ENCODE results near the gene HAGHL. TPM values are rescaled to one million over a fixed set of nuclear protein-coding genes. Genes with fewer than 3 reads are reported as not detected.
A peak's percentile ranks its signal among the peaks of the same experiment; 100 is the strongest.

The HAGHL gene
- total RNA-seq, 1 donor from 2014 or later = 20.6 TPM

DNA sequence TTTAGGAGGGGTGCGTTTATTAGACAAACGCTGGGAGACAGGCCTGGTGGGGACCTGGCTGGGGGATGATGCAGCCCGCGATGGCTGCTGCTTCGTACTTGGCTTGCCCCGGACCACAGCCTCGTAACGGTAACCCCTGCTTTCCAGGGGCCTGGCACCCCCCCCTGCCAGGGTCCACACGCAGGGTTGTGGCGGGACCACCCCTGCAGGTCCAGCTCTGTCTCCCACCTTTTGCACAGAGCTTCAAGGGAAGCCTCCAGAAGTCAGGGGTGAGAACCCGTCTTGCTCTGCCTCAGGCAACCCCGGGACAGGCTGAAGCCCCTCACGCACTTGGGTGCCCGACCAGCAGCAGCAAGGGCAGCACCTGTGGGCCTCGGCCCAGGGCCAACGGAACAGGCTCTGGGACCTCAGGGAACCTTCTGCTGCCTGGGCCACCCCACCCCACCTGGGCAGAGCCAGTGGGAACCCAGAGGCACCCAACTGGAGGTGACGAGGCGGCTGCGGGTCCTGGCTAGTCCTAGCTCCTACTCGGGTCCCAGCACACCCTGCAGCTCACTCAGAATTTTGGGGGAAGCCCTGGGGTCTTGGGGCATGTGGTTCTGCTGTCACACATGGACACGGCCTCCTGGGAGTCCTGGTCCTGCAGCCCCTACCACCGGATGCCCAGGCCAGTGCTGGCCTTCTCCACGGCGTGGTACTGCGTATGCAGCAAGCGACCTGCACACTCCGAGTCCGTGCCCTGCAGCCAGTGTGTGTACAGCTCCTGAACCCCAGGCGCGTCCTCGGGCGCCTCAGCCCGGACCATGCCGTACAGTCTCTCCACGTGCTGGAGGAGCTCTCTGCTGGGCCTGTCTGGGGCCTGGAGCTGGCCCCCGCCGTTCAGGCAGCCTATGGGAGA, 3.1 kb downstream of the HAGHL start:
- Mint-ChIP-seq H3K27me3 (ENCODE audit: low read depth) (no peaks in the 10 kb centered on the region), H3K4me1 (ENCODE audit: low read depth) (peaks cover 3% of the 10 kb centered on the region), H3K4me3 (ENCODE audit: unreplicated experiment) (no peak overlapping the region), H3K9me3 (ENCODE audit: low read depth) (no peaks in the 10 kb centered on the region), H3K27ac (ENCODE audit: unreplicated experiment) (no peak overlapping the region), H3K36me3 (ENCODE audit: low read depth) (no peaks in the 10 kb centered on the region)
- no peak for DNase-seq (ENCODE audit: low spot score)
- TF ChIP-seq, protein P1, sequence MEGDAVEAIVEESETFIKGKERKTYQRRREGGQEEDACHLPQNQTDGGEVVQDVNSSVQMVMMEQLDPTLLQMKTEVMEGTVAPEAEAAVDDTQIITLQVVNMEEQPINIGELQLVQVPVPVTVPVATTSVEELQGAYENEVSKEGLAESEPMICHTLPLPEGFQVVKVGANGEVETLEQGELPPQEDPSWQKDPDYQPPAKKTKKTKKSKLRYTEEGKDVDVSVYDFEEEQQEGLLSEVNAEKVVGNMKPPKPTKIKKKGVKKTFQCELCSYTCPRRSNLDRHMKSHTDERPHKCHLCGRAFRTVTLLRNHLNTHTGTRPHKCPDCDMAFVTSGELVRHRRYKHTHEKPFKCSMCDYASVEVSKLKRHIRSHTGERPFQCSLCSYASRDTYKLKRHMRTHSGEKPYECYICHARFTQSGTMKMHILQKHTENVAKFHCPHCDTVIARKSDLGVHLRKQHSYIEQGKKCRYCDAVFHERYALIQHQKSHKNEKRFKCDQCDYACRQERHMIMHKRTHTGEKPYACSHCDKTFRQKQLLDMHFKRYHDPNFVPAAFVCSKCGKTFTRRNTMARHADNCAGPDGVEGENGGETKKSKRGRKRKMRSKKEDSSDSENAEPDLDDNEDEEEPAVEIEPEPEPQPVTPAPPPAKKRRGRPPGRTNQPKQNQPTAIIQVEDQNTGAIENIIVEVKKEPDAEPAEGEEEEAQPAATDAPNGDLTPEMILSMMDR (IDR thresholded peaks at IDR 0.05) = no peak

DNA sequence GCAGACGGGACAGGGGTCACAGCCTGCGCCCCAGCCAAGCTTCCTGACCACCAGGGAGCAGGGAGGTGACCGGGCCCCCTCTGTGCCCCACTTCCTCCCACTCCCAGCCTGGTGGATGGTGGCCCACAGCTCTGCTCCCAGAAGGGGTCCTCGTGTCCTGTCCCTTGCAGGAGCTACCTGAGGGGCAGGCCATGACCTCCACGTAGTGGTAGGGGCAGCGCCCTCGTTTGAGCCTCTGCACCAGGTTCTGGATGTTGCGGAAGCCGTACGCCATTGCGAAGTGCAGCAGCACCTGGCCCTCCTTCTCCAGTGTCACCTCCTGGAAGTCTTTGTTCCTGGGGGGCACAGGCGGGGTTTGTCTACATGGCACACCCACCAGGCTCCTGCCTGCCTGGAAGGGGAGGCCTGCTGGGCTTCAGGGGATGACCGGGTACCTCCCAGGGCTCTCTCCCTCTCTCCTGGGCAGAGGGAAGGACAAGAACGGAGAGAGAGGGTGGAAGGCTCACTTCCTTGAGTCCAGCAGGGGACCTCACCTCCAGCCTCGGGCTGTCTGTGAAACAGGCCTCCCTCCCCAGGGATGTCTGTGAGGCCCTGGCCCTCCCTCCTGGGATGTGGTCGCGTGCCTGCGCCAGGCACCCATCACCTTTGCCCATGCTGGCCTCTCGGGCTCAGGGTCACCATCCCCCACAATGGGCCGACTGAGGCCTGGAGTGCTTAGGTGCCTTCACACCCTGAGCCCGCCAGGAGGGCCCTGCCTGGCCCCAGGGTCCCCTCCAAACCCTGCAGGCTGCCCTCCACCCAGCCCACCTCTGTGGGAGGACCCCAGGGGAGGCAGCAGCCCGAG, 4.0 kb downstream of the HAGHL start:
- no peaks in the 10 kb centered on the region for H3K9me3 Mint-ChIP-seq (ENCODE audit: low read depth)
- H3K27ac Mint-ChIP-seq (ENCODE audit: unreplicated experiment) = no peak overlapping the region
- H3K4me3 Mint-ChIP-seq (ENCODE audit: unreplicated experiment) = no peak overlapping the region
- TF ChIP-seq, protein P1 (IDR thresholded peaks at IDR 0.05) = no peak
- H3K27me3 Mint-ChIP-seq (ENCODE audit: low read depth) = no peaks in the 10 kb centered on the region
- peaks cover 3% of the 10 kb centered on the region for H3K36me3 Mint-ChIP-seq (ENCODE audit: low read depth)
- peaks cover 3% of the 10 kb centered on the region for H3K4me1 Mint-ChIP-seq (ENCODE audit: low read depth)
- no peak for DNase-seq (ENCODE audit: low spot score)

DNA sequence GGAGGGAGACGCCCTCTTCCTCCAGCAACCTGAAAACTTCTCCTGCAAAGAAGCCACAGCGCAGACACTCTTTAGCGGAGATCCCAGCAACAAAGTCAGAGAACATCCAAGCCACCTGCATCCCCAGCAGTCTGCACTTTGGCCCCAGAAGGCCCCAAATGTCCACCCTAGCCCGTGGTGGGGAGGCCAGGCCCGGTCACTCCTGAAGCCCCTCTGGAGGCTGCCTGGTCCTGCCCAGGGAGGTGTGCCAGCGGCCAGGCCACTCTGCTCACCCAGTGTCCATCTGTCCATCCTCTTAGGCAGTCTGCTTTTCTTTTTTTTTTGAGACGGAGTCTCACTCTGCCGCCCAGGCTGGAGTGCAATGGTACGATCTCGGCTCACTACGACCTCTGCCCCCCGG, 5.4 kb downstream of the HAGHL start:
- no peaks in the 10 kb centered on the region for H3K27me3 Mint-ChIP-seq (ENCODE audit: low read depth)
- no peaks in the 10 kb centered on the region for H3K9me3 Mint-ChIP-seq (ENCODE audit: low read depth)
- no peaks in the 10 kb centered on the region for H3K4me1 Mint-ChIP-seq (ENCODE audit: low read depth)
- no peak overlapping the region for H3K4me3 Mint-ChIP-seq (ENCODE audit: unreplicated experiment)
- DNase-seq (ENCODE audit: low spot score) = no peak
- peaks cover 3% of the 10 kb centered on the region for H3K36me3 Mint-ChIP-seq (ENCODE audit: low read depth)
- no peak overlapping the region for H3K27ac Mint-ChIP-seq (ENCODE audit: unreplicated experiment)
- TF ChIP-seq, protein P1 (IDR thresholded peaks at IDR 0.05) = no peak

DNA sequence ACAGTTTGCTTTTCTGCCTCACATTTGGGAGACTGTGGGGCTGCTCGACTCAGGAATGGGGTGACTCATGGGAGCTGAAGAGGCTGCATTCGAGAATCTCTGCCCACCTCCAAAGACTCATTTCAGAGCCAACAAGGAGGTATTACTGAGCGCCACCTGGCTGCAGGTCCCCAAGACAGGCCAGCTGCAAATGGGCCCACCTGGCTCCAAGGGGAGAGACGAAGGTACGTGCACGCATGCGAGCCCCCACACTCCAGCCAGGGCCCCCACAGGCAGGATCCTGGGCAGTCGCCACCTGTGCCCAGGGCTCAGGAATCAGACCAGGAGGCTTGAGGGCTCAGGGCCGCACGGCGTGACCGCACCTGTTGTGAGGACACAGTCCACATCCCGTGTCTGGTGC, 6.0 kb downstream of the HAGHL start:
- H3K36me3 Mint-ChIP-seq (ENCODE audit: low read depth) = peaks cover 6% of the 10 kb centered on the region
- TF ChIP-seq, protein P1 (IDR thresholded peaks at IDR 0.05) = no peak
- no peak overlapping the region for H3K27ac Mint-ChIP-seq (ENCODE audit: unreplicated experiment)
- H3K27me3 Mint-ChIP-seq (ENCODE audit: low read depth) = no peaks in the 10 kb centered on the region
- H3K4me3 Mint-ChIP-seq (ENCODE audit: unreplicated experiment) = no peak overlapping the region
- H3K9me3 Mint-ChIP-seq (ENCODE audit: low read depth) = no peaks in the 10 kb centered on the region
- DNase-seq (ENCODE audit: low spot score) = peak; percentile 87
- no peaks in the 10 kb centered on the region for H3K4me1 Mint-ChIP-seq (ENCODE audit: low read depth)
